HG02852 (cell line): Measurements from ENCODE around the gene RNF113A.
"Not testable (repeated sequence)": the region's sequence is repeated elsewhere in the genome, so short reads cannot be mapped to it uniquely, and the experiment has no call there.

Source experiments
- ATAC-seq: cut with Tn5 transposase; IDR thresholded peaks from one replicate; pipeline ENCODE4 v1.9.1; 2021; ENCODE audit warnings: mild to moderate bottlenecking, moderate library complexity; ENCODE audit not compliant: unreplicated experiment

Gene RNF113A

GRCh38 chrX:119871599-119872395 lies at the start of gene RNF113A, which contains the start of gene NDUFA1:
RNF113A (minus strand) TSS chrX:119871733; CDS start chrX:119871613, 120 bp downstream.
NDUFA1 (plus strand) TSS chrX:119871832; CDS start chrX:119871912, 80 bp downstream.
- peak; percentile 88 for ATAC-seq

GRCh38 chrX:119919835-119920585 lies 48.5 kb upstream of the RNF113A start:
- ATAC-seq, result no peak

- ATAC-seq, result no peak
These were observed 46.3 kb upstream of the RNF113A start for GRCh38 chrX:119917877-119918276.

GRCh38 chrX:119916310-119916709 lies 44.8 kb upstream of the RNF113A start:
- ATAC-seq, result no peak

GRCh38 chrX:119900976-119901375 lies 29.4 kb upstream of the RNF113A start:
- ATAC-seq, result no peak

- no peak for ATAC-seq
These were observed 27.6 kb upstream of the RNF113A start for GRCh38 chrX:119899125-119899524.

- no peak for ATAC-seq
These were observed 24.4 kb upstream of the RNF113A start, which contains the start of gene AKAP14 for GRCh38 chrX:119895843-119896326. AKAP14 (plus strand) TSS chrX:119895893; CDS start chrX:119903224, 7,331 bp downstream.

GRCh38 chrX:119891961-119892692 lies 20.6 kb upstream of the RNF113A start:
- not testable (repeated sequence) for ATAC-seq

GRCh38 chrX:119890626-119891025 lies 19.1 kb upstream of the RNF113A start:
- not testable (repeated sequence) for ATAC-seq

GRCh38 chrX:119887721-119888425 lies 16.3 kb upstream of the RNF113A start:
- peak; percentile 77 for ATAC-seq

GRCh38 chrX:119885554-119886428 lies 14.3 kb upstream of the RNF113A start:
- ATAC-seq, result no peak

- peak; percentile 89 for ATAC-seq
These were observed 9.3 kb upstream of the RNF113A start for GRCh38 chrX:119880552-119881437.

GRCh38 chrX:119880076-119880475 lies 8.5 kb upstream of the RNF113A start:
- no peak for ATAC-seq

- no peak for ATAC-seq
These were observed 7.2 kb upstream of the RNF113A start for GRCh38 chrX:119878740-119879139.

GRCh38 chrX:119871245-119871598 lies 311 bp downstream of the RNF113A start:
- ATAC-seq, result peak; percentile 48

- peak; percentile 5 for ATAC-seq
These were observed 854 bp downstream of the RNF113A start for GRCh38 chrX:119870626-119871131.

GRCh38 chrX:119853444-119853843 lies 18.1 kb downstream of the RNF113A start:
- ATAC-seq, result no peak
